HG02938 (cell line): ENCODE measurements around the gene OTOF.

Experiments used
- ATAC-seq: cut with Tn5 transposase; IDR thresholded peaks from one replicate; pipeline ENCODE4 v1.9.1; 2021; ENCODE audit warnings: mild to moderate bottlenecking, moderate library complexity; ENCODE audit not compliant: unreplicated experiment

The OTOF gene

DNA sequence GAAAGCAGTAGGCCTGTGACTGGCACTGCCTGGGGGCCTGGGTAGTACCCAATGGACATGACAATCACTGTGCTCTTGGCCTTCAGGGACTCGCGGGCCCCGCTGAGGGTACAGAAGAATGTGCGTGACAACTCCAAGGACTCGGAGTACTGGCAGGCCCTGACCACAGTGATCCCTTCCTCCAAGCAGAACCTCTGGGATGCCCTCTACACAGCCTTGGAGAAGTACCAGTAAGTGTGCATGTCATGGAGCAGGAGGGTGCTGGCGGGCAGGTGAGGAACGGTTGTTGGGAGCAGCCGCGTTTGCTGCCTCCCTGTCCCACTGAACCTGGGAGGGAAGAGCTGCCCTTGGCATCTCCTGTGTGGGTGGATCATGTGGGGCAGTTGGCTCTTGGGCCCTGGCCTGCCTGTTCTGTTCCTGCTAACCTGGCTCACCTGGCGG lies 23.3 kb downstream of the OTOF start:
- no peak for ATAC-seq

DNA sequence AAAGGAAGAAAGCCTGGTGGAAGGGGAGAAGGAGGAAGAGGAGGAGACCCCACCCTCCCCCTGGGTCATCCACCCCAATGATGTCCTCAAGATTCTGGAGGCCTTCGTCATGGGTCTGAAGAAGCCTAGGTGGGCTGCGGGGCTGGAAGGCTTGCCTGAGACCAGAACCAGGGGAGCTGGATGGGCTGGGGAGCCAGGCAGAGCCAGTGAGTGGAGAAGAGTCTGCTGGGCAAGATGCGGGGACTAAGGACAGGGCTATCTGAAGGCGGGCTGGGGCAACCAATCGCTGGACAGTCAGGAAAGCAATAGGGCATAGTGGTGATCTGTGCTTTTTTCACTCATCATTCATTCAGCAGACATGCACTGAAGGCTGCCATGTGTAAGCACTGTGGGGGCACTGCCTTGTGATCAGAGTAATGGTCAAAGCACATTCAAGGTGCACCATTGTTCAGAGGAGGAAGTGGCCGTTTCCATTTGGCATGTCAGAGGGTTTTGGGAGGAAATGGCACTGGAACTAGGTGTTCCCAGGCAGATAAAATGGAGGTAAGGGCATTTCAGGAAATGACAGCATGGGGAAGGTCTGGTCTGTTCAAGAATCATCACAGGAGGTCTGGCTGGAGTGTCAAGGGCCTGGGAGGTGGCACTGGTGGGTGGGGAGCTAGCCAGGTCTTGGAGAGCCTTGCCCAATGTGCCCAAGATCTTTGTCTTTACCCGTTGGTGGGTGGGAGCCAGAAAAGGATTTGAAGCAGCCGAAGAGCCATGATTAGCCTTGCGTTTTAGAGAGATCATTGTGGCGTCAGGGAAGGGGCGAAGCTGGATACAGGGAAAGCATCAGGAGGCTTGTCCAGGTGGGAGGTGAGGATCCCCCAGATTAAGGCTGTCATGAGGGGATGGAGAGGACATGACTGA lies 24.2 kb downstream of the OTOF start:
- ATAC-seq: no peak

DNA sequence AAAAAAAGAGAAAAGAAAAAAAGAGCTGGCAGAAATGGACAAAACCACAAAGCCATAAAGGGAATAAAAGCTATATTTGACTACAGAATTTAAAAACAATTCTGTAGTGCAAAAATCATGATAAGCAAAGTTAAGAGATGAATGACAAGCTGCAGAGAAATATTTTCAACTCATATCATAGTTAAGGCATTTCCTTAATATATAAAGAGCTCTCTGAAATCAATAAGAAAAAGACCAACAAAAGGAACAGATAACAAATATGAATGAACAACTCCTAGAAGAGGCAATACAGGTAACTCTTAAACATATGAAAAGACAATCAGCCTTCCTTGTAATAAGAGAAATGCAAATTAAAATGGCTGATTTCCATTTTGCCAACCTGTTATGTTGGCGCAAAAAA lies 26.2 kb downstream of the OTOF start:
- ATAC-seq: no peak

DNA sequence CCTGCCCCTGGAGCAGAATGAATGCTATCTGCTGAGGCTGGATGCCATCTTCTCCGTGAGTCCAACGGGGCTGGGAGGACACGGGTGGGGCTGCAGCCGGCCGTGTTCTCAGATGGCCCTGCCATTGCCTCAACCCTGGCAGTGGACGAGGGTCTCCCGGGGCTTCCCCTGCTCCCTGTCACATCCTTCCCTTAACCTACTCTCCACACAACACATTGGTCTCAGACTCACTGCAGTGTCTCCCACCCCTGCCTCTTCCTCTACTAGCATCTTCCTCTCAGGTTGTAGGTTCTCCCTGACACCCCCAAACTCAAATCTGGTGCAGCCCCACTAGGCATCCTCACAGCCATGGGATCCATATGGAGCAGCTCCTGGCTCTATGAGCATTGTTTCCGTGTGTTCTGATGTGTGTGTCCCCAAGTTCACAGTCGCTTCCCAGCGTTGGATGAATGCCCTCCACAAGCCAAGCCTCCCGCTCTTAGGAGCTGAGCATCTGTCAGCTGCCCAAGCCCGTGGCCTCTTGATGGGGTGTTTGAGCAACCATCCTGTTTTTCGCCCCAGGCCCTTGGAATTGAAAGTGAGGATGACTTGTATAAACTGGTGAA lies 27.8 kb downstream of the OTOF start:
- ATAC-seq: no peak

DNA sequence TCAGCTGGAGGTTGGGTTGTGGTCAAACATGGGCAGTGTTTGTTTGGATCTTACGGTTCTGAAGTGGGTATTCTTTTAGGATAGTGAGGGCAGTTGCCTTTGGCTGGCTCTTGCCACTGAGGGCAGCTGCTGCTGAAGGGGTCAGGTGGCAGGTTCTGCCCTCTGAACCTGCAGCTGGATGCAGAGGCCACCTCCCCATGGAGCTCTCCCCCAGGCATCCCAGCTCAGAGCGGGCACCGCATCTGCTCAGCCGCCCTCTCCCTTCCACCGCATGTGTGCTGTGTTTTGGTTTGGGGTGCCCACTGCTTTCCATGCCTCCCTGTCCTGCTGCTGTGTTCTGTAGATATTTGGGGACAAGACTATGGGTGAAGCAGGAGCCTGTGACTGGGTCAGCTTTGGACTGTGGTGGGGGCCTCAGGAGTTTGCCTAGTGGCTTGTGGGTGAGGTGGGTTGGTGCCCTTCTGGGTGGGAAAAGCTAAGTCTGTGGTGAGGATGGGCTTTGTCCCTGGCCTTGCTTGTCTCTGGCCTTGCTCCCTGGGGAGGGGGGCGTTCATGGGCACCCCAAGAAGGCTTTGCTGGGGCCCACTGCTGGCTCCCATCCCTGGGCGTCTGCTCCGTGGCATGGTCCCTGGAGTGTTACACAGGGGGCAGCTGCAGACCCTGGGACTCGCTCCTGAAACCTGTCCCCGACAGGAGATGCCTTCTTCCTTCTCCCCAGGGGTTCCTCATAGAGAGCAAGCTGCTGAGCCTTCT lies 28.5 kb downstream of the OTOF start:
- ATAC-seq: no peak

DNA sequence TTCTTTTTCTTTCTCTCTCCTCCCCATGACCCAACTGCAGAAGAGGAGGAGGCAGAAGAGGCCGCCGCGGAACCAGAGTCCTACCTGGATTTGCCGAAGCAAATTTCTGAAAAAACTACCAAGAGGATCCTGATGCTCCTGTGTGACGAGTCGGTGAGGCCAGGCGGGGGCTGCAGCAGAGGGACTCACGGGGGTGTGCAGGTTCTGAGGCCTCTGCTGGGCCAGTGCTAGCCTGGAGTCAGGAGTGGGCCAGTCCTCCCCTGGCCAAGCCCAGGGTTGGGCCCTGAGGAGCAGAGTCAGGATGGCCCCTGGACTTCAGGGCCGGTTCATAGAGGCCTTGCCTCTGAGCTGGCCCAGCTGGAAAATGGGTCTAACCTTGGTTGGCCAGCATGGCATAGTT lies 29.3 kb downstream of the OTOF start:
- ATAC-seq: no peak

DNA sequence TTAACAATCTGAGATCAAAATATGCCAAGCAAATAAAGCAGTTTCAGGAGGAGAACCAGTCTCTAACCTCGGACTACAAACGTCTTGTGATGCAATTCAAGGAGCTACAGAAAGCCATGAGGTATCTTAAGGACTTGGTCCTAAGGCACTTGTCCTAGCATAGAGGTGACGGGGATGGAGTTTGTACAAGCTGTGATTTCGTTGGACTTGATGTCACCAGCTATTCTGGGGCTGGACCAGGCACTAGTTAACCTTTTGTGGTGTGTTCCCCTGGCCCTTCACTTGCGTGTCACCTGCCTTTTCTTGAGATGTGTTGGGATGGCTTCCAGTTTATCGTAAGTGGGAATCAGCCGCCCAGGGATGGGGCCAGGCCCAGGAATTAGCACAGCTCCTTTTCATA lies 33.7 kb downstream of the OTOF start:
- ATAC-seq: no peak

DNA sequence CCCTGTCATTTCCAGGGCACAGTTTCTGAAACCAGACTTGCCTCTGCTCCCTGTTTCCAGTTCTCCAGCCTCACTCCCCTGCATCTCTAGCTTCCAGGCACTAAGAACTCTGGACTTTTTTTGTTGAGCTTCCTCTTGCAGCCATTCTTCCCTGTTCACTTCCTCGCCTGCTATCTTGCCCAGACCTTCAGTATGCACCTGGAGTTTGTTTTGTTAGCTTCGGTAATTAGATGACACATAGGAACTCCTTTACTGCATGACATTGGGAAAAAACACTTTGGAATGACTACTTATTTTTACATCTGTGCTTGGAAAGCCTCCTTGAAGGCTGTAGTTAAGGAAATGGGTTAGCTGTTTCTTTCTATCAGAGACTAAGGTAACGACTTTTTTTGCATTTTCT lies 35.2 kb downstream of the OTOF start:
- no peak for ATAC-seq

DNA sequence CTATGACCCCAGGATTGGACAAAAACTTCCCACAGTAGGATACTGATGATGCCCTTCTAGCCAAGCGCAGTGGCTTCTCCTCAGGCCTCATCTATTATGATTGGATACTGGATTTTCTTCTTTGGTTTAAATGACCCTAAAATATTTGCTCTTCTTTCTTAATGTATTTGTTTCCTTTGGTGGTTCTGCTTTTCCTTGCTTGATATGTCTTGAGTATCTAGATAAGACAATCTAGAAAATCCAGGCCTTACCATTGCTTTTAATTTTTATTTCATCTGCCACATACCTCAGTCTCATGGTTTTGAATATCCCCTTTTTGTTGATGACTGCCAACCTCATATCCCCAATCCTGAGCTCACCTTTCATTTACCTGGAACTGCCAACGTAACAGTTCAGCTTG lies 35.6 kb downstream of the OTOF start:
- ATAC-seq: no peak

DNA sequence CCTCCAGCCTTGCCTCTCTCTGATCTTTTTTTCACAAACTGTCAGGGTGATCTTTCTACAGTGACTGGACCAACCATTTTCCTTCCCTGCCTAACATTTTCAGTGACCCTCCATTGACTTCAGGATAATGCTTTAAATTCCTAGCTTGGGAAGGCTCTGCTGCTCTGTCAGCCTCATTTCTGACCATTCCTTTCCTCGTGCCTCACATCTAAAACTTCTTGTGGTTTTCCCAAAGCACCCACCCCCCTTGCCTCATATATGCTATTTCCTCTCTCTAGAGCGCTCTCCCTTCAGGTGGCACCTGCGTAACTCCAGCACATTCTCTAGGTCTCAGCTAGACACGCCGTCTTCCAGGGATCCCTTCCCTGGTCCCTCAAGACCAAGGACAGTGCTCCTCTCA lies 39.0 kb downstream of the OTOF start:
- no peak for ATAC-seq

DNA sequence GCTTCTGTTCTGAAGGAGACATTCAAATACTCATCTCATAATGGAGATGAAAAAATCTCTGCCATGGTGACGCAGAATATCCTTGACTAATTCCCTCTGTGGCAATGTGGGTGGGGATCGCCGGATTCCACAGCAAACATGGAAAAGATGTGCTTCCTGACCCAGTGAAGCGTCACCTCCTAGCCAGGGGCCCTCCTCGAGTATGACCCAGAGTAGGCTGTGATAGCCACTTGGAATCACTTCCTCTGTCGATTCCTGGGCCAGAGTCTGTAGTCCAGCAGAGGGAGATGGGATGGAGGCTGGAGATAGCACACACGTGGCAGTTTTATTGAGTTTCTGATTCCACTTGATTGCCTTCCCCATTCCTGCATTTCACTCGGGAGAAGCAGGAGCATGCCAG lies 39.4 kb downstream of the OTOF start:
- no peak for ATAC-seq

DNA sequence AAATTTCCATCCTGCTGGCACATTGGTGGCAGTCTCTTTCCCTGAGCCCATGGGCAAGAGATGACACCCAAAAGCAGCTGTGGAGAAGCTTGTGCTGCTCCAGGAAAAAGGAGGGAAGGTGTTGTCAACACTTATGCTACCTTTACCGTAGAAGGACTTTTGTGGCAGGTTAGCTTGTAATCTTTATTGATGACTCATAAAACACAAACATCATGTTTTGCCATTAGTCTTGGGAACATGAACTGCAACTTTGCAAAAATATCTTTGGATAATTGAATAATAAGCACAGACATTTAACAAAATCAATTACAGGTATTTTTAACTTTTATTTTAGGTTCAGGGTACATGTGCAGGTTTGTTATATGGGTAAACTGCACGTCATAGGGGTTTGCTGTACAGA lies 42.8 kb downstream of the OTOF start:
- no peak for ATAC-seq

DNA sequence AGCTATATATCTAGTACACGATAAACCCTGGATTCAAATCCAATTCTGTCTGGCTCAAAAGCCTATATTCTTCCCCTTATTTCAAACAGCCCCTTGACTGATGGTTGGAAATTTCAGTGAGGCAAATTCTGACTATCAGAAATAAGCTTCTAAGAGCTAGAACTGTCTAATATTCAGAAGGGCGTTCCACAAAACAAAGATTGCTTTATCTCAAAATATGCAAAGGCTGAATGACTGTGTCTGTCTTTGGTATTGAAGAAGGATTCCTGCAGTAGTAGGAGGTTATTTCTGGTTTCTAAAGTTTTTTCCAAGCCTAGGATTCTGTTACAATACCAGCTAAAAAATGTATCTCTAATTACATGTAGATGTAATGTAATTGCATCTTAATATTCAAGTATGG lies 45.1 kb downstream of the OTOF start:
- ATAC-seq: no peak

DNA sequence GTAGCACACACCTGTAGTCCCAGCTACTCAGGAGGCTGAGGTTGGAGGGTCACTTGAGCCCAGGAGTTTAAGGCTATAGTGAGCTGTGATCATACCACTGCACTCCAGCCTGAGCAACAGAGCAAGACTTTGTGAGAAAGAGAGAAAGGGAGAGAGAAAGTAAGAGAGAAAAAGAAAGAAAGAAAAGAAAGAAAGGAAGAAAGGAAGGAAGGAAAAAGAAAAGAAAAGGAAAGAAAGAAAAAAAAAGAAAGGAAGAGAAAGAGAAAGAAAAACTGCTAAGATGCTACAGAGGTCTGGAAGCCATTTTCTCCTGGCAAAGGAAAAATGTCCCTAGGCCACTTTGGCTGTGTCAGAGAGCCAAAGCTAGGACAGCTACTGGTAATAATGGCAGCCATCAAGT lies 45.6 kb downstream of the OTOF start:
- ATAC-seq: no peak

DNA sequence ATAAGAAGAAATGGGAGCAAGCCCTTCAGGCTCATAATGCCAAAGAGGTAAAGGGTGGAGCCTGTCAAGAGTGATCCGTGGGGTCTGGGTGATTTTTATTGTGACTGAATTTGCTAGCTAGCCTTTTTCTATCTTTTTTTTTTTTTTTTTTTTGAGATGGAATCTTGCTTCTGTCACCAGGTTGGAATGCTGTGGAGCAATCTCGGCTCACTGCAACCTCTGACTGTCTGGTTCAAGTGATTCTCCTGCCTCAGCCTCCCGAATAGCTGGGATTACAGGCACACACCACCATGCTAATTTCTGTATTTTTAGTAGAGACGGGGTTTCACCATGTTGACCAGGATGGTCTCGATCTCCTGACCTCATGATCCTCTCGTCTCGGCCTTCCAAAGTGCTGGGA lies 47.1 kb downstream of the OTOF start:
- no peak for ATAC-seq

DNA sequence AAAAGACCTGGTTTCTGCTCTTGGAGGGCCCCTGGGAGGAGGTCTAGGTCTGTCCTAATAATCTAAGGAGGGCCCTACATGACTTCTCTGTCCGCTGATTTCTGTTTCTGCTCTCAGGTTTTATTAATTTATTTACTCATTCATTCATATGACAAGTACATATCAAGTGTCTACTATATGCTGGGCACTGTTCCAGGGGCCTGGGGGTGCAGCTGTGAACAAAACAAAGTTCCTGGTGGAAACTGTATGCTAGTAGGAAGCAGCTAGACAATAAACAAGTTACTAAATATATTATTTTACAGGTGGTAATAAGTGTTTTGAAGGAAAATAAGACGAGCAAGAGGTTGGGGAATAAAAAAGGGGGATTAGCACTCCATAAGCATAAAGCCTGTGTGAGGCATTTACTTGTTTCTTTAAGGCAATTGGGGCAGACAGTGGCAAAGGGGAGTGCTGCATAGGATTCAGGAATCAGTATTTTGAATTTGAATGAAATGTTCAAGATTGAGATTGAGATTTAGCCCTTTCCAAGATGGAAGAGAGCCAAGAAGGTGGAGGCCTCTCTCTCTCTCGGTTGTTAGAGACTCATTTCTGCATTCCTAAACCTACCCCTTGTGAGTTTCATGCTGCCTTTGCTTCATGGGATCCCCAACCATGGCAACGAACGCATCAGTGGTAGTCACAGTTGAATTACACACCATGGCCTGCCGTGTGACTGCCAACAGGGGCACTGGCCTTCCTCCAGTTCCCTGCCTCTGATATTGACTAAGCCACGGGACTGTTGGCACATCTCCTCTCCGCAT lies 47.9 kb downstream of the OTOF start:
- ATAC-seq: no peak

DNA sequence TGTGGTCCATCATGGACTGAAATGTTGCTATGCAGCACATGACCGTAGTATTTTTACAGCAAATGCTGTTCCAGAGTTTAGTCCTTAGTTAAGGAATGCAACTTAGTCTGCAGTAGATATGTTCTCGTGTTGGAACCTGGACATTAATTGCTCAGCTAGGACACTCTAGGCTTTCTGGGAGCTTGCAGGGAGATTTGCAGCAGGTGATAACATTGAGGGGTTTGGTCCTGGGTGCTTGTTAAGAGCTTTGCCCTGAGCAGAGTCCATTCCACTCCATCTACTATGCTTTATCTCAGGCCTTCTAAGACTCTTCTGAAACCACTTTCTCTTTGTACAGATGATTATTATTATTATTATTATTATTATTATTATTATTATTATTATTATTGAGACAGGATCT lies 49.1 kb downstream of the OTOF start:
- no peak for ATAC-seq

DNA sequence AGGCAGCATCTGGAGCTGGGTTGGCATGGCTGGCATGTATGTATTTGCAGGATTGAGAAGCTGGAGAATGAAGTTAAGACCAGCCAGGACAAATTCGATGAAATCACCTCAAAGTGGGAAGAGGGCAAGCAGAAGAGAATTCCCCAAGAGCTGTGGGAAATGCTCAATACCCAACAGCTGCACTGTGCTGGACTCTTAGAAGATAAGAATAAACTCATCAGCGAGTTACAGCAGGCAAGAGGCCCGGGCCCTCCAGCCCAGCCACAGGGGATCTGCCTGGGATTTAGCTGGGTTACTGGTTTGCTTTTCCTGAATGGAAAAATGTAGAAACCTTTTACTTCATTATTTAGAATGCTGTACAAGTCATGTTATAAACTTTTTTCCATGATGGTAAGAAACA lies 53.7 kb downstream of the OTOF start:
- ATAC-seq: no peak

DNA sequence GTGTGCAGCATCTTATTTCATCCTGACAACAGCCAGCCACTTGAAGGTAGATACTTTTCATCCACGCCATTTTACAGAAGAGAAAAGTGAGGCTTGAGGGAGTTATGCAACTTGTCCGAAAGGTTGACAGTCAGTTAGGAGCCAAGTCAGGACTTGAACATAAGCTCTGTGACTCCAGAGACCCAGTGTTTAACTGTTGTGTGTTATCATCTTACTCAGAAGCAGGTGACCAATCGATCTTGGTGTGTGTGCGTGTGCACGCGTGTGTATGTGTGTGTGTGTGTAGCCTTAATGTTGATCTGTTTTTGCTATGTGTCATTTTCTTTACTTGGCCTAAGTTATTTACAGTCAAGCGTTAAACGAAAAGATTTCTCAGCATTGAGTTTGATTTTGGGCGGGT lies 54.2 kb downstream of the OTOF start:
- no peak for ATAC-seq

DNA sequence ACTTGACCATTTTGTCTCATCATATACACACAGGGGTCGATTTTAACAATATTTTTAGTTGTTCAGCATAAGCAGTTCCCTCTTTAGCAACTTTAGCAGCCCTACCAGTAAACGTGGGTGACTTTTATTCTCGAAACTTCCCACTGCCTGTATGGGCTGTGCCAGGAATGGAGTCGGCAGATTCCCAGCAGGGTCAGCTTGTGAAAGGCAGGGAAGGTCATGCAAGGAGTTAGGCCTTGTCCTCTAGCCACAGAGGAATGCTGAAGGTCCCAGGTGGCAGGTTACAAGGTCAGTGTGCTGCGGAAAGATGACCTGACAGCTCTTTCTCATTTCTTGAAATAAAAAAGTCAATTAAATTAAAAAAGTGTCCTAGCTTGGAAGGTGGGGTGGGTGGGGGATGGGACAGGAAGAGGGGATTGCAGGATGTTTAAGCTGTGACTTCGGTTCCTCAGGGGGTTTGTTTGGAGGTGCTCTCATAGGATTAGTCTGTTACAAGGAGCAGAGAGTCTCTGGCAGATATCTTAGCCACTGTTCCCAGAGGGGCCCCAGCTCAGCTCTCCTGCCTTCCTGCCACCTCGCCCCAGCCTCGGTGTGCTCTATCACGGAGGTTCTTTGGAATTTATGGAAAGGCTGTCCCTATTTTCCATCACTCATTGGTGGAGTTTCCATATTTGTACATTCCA lies 54.8 kb downstream of the OTOF start:
- ATAC-seq: no peak

DNA sequence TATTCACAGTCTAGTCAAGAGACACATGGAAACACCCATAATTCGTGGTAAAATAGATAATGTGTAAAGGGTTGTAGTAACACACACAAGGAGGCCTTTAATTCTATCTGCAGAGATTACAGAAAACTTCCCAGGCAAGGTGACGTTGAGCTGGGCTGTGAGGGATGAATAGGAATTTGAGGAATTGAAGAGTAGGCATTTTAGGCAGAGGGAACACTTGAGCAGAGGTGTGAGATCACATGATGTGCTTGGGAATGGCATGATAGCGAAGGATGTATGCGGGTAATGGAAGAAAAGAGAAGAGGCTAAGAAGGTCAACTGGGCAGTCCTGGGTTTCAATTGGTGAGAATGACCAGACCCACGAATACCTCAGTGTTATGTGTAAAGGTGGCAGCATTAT lies 56.0 kb downstream of the OTOF start:
- ATAC-seq: no peak
